Ishikawa (cell line): ENCODE data around the gene PPP1R9B.
A peak's percentile ranks its signal among the peaks of the same experiment; 100 is the strongest.

Experiments
- CEBPB ChIP-seq: IDR thresholded peaks from 2 replicates; pipeline ENCODE4 v1.6.1; 2012
- CREB1 ChIP-seq: IDR thresholded peaks from 2 replicates; pipeline ENCODE4 v1.6.1; 2012; ENCODE audit warnings: low read depth
- EGR1 ChIP-seq: IDR thresholded peaks from 2 replicates; pipeline ENCODE4 v1.6.1; 2012
- EP300 ChIP-seq: IDR thresholded peaks from 2 replicates; pipeline ENCODE4 v1.6.1; 2012; ENCODE audit warnings: borderline replicate concordance
- FOXM1 ChIP-seq: IDR thresholded peaks from 2 replicates; pipeline ENCODE4 v1.6.1; 2012; ENCODE audit warnings: low read depth, borderline replicate concordance
- MAX ChIP-seq: IDR thresholded peaks from 2 replicates; pipeline ENCODE4 v1.6.1; 2012
- NFIC ChIP-seq: IDR thresholded peaks from 2 replicates; pipeline ENCODE4 v1.6.1; 2012
- RAD21 ChIP-seq: IDR thresholded peaks from 2 replicates; pipeline ENCODE4 v1.6.1; 2012; ENCODE audit warnings: low read depth
- REST ChIP-seq: IDR thresholded peaks from 2 replicates; pipeline ENCODE4 v1.6.1; 2012; ENCODE audit warnings: low read depth, mild to moderate bottlenecking
- TAF1 ChIP-seq: IDR thresholded peaks from 2 replicates; pipeline ENCODE4 v1.6.1; 2012; ENCODE audit warnings: low read depth, mild to moderate bottlenecking
- TCF12 ChIP-seq: IDR thresholded peaks from 2 replicates; pipeline ENCODE4 v1.6.1; 2012; ENCODE audit warnings: low read depth
- TEAD4 ChIP-seq: IDR thresholded peaks from 2 replicates; pipeline ENCODE4 v1.6.1; 2012
- USF1 ChIP-seq: IDR thresholded peaks from 2 replicates; pipeline ENCODE4 v1.6.1; 2012
- YY1 ChIP-seq: IDR thresholded peaks from 2 replicates; pipeline ENCODE4 v1.6.1; 2012; ENCODE audit warnings: low read depth
- ZBTB7A ChIP-seq: IDR thresholded peaks from 2 replicates; pipeline ENCODE4 v1.6.1; 2012; ENCODE audit warnings: low read depth

Gene PPP1R9B

GRCh38 chr17:50172936-50173334 is 22.5 kb upstream of the PPP1R9B start:
- no peak for TF ChIP-seq EP300
- TF ChIP-seq MAX = no peak
- TF ChIP-seq ZBTB7A = no peak
- no peak for TF ChIP-seq CREB1
- 0 out of 2 replicates have a peak, but pooled peaks have one; percentile 2 for TF ChIP-seq TCF12
- TF ChIP-seq REST = no peak
- no peak for TF ChIP-seq NFIC
- no peak for TF ChIP-seq EGR1

- TF ChIP-seq YY1 = no peak
- no peak for TF ChIP-seq MAX
- no peak for TF ChIP-seq TAF1
- TF ChIP-seq TCF12 = no peak
- TF ChIP-seq RAD21 = no peak
- no peak for TF ChIP-seq ZBTB7A
- TF ChIP-seq FOXM1 = no peak
- TF ChIP-seq TEAD4 = no peak
- no peak for TF ChIP-seq NFIC
- no peak for TF ChIP-seq REST
- TF ChIP-seq CEBPB = no peak
- no peak for TF ChIP-seq EGR1
- no peak for TF ChIP-seq USF1
- no peak for TF ChIP-seq CREB1
- no peak for TF ChIP-seq EP300
Measured at GRCh38 chr17:50172130-50172529, 21.7 kb upstream of the PPP1R9B start.

GRCh38 chr17:50171371-50172071 is 21.0 kb upstream of the PPP1R9B start:
- no peak for TF ChIP-seq EGR1
- no peak for TF ChIP-seq CEBPB
- no peak for TF ChIP-seq REST
- TF ChIP-seq EP300 = no peak

DNA sequence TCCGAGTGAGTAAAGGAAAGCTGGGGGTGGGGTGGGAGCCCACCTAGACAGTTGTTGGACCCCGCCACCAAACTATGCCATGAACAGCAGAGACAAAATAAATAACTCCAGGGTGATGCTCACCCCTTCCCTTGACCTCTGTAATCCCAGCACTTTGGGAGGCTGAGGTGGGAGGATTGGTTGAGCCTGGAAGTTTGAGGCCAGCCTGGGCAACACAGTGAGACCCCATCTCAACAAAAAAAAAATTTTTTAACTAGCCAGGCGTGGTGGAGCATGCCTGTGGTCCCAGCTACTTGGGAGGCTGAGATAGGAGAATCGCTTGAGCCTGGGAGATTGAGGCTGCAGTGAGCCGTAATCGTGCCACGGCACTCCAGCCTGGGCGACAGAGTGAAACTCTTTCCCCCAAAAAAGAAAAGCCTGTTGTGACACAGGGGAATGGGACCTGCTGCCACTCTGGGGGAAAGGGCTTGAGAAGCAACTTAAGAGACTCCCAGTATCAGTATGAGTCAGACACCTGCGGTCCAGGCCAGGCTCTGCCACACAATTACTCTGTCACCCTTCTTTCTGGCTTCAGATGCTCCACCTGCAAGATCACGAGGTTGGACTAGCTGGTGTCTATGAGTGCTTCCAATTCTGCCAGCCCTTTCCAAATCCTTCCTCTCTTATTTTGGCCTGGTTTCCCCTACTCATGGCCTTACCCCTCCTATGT is 20.3 kb upstream of the PPP1R9B start:
- no peak for TF ChIP-seq MAX
- no peak for TF ChIP-seq YY1
- TF ChIP-seq TAF1 = no peak
- no peak for TF ChIP-seq FOXM1
- TF ChIP-seq TCF12 = no peak
- no peak for TF ChIP-seq CREB1
- TF ChIP-seq TEAD4 = no peak
- no peak for TF ChIP-seq RAD21
